Stimulated activated CD8-positive, alpha-beta memory T cell treated with anti-CD3 and anti-CD28 coated beads, Interleukin-12 subunit alpha, Interleukin-12 subunit beta, amount 100 ng/mL, for 24 hours (primary cell): ENCODE data around the gene STYX.

ENCODE experiments used
- DNase-seq: peaks from one replicate; pipeline ENCODE4 v3.0.0-alpha.2; 2020; ENCODE audit errors: extremely low read depth

STYX gene

DNA sequence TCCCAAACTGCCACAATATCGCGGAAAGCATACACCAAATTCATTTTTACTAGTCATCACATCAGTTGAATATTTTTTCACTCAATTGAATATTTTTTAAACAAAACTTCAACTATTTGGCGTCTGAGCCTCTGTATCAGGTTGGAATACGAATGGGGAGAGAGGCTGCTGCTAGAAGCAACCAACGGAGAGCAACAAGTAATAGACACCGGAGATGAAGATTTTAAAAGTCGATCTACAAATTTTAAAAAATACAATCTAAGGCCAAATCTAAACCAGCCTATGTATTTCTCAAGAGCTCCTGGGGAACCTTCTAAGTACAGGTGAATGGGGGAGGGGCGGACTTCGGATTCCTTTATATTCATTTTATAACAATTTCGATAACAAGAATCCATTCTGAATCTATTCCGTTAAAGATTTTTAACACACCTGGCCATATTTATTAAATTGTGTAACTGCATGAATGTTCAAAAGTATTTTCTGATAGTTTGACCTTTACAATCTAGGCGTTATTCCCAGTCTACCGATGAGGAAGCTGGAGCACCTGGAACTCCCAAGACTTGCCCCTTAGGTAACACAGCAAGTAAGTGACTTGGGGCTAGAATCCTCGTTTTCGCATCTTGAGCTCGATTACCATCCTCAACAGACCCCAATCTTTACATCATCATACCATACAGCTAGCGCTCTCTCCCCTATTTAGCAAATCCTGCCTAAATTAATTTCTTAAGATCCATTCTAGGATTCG is 60.2 kb downstream of the STYX start:
- no peak for DNase-seq

DNA sequence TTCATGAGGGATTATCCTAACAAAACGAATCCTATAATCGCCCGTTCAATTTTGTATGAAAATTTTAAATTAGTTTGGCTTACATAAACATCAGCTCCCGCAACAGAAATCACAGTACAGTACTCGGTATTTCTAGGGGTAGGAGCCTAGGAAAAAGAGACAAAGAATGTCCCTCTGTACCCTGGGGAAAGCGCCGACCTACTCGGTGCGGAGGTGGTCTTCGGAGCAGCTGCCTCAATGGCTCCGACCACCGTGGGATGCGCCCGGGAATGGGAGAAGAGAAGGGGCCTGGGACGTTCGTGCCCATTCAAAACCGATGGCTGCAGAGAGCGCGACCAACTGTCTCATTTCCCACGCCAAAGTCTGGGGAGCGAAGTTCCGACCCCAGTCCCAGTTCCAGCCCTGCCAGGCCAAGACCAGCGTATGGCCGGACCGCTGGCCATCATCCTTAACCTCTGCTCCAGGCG is 60.8 kb downstream of the STYX start:
- DNase-seq: no peak

DNA sequence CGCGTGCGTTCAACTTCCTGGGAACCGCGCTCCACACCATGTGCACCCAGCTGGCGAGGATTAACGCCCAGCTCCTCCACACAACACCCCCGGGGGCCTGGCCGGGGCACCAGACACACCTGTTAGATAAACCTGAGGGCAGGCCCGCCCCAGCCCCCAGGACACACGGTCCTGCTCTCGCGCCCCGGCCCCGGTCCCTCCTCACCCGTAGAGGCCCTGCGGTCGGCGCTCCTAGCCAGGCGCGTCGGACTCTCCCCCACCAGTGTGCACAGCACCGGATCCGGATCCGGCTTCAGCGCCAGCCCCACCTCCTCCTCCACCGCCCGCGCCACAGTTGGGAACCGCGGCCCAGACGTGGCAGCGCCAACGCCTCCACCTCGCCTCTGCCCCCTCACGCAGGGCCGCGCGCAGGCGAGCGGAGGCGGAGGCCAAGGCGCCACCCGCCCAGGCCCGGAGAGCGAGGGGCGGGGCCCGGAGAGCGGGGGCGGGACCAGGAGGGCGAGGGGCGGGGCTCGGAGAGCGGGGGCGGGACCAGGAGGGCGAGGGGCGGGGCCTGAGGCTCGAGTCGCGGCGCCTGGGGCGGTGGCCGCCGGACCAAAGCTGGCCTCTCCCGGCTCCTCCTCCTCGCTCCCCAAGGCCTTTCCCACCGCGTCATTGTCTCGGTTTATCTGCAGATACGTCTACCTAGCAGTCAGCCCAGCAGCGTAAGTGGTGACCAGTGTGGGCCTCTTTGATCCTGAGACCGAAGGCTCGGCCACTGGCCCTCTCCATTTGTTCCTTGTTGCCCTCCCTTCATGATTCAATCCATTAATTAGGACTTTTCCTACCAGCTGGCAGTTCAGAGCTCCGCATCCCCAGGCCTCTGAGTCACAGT is 61.5 kb downstream of the STYX start, which contains the start of gene GNPNAT1:
Gene GNPNAT1, minus strand, starts transcription at position 385 of the 874 bp plus-strand sequence. CDS start 6,957 bp downstream, outside the sequence.
- DNase-seq: peak; percentile 56

DNA sequence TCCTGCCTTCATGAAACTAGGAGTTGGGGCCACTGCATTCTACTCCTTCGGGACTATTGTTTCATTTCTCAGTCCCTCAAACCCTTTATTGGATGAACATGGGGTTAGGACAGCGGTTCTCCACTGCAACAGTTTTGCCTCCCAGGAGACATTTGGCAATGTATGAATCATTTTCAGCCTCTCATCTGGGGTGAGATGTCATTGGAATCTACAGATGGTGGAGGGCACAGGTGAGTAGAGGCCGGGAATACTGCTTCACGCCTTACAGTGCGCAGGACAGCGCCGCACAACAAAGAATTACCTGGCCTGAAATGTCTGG is 62.1 kb downstream of the STYX start:
- no peak for DNase-seq

DNA sequence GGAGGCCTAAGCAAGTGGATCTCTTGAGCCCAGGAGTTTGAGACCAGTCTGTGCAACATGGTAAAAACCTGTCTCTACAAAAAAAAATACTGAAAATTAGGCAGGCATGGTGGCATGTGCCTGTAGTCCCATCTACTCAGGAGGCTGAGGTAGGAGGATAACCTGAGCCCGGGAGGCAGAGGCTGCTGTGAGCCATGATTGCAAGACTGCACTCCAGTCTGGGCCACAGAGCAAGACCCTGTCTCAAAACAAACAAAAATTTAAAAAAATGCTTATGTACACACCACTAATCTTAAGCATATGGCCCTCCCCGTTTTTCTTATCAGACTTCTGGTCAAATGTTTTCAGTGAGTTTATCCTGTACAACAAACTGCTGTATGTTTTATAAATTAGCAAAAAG is 63.1 kb downstream of the STYX start:
- DNase-seq: no peak

DNA sequence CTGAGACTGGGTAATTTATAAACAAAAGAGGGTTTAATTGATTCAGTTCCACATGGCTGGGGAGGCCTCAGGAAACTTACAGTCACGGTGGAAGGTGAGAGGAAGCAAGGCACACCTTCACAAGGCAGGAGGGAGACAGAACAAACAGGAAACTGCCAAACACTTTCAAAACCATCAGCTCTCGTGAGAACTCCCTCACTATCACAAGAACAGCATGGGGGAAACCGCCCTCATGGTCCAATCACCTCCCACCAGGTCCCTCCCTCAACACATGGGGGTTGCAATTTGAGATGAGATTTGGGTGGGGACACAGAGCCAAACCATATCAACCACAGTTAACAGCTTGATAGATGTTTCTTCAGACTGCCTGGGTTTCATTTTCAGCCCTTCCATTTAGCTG is 67.7 kb downstream of the STYX start:
- no peak for DNase-seq

DNA sequence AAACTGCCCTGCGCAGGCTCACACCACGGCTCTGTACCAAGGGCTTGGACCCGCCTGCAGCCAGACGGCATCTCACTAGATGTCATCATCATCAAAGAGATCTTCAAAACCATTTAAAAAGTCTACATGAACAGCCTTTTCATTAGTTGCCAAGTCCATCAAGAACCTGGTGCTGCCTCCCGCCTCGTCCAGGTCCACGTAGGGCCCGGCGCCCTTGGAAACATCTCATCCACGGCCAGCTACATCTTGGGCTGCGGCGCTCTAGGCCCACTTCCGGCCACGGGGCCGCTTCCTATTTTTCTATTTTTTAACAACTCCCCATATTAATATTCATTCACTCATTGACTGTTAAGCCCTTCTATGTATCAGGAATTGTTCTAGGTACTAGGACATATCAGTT is 68.9 kb downstream of the STYX start:
- DNase-seq: no peak

DNA sequence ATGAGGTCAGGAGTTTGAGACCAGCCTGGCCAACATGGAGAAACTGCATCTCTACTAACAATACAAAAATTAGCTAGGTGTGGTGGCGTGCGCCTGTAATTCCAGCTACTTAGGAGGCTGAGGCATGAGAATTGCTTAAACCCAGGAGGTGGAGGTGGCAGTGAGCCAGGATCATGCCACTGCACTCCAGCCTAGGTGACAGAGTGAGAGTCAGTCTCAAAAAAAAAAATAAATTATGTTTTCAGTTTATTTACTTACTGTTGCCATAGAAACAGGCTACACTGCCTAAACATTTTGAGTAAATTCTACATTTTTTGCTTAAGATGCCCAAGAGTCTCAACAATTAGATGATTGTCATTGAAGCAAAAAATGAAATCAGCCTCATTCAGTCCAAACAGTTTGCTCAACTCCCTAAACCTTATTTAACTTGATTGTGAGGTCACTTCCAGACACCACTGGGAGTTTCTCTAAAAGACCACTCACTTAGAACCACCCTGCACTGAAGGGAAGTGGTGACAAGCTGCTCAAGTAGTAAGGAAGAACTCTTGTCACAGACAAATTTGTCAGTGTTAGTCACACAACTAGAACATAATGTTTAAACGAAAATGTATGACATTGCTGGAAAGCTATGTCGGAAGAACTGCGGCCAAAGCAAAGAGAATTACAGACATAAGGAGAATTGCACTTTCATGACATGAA is 71.2 kb downstream of the STYX start:
- no peak for DNase-seq

DNA sequence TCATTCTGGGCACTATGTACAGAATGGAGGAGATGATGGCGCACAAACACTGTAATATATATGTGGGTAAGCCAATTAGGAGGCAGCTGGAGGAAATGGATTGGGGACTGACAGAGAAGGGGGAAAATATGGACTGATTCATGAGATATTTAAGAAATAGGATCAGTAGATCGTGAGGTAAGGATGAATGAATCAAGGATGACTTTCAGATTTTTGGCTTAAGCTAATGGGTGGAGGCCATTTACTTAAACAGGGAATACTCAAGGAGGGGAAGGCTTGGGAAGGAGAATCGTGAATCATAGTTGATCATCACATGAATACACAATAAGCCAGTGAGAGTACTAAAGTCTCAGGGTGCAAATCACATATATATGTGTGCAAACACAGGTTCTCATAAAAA is 72.6 kb downstream of the STYX start:
- no peak for DNase-seq

DNA sequence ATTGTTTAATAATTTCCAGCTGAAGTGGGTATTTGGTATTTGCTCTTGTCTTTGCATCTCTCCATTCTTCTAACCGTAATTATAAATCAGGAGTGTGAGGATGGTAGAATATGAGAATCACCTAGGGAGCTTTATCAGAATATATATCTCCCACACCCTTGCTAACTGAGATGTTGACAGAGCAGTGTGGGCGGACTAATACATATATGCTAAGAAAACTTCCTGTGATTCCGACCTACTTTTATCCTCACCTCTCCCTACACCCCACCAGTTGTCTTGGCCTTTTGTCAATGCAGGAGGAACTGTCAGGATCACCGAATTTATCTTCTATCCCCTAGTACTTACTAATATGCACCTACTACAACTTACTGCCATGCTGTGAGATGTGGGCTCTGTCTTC is 76.1 kb downstream of the STYX start:
- DNase-seq: no peak

DNA sequence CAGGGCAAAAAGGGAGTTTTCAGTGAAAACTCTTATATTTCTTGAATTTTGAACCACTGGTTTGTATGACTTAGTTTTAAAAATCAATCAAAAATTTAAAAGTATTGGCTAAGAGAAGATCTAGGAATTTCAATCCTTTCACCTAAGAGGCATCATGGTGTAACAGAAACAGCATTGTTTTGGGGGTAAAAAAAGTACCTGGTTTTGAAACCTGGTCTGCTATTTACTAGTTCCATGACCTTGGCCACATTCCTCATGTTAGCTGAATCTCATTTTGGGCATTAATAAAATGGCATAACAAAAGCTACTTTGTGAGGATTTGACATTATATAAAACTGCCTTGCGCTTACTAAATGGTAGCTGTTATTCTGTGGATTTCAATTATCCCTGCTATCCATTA is 78.1 kb downstream of the STYX start:
- DNase-seq: no peak

DNA sequence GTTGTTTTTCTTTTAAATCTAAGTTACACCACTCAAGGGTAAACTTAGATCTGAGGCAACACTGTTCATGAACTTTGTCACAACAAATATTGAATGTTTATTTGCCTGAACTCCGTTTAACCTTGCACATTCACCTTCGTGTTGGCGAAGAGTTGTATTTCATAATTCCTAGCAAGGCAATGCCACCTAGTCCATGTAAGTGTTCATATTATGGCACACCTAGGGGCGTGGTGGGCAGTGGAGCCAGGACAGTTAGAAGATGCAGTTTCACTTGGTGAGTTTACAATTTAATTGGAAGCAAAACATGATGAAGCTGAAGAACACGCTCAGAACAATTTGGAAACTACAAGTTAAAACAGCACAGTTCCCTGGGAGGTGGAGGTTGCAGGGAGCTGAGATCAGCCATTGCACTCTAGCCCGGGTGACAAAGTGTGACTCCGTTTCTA is 91.9 kb downstream of the STYX start:
- no peak for DNase-seq

DNA sequence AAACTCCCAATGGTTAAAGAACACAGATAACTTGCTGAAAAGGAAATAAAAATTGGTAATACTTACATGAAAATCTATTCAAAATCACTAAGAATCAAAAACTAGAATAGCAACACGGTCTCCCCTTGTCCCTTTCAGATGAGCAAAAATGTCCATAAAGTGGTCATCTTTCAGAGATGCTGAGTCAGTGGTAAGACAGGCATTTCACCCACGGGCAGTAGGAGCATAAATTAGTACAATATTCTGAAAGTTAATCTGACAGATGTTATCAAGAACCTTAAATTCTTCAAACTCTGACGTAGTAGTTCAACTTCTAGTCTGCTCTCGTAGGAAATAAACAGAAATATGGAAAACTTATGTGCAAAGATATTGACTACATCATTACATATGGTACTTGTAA is 94.5 kb downstream of the STYX start:
- DNase-seq: no peak
